Suppressor macrophage treated with lipopolysaccharide for 1 hour (primary cell): ENCODE measurements around the gene ZNF771.
A peak's percentile ranks its signal among the peaks of the same experiment; 100 is the strongest.
"Not testable (repeated sequence)": the region's sequence is repeated elsewhere in the genome, so short reads cannot be mapped to it uniquely, and the experiment has no call there.

Experiments used
- DNase-seq, 3 donors: peaks; one replicate each; pipeline ENCODE4 v3.0.0-alpha.2; 2020 to 2022

The ZNF771 gene

GRCh38 chr16:30438835-30439234, 31.4 kb downstream of the ZNF771 start:
- no peak for DNase-seq

GRCh38 chr16:30439720-30440348, 32.4 kb downstream of the ZNF771 start:
- peak; percentile 72 to 84 (median 84) for DNase-seq

GRCh38 chr16:30443631-30444030, 36.2 kb downstream of the ZNF771 start:
- peak; percentile 54 to 59 (median 57) for DNase-seq

- no peak for DNase-seq
Measured at GRCh38 chr16:30444231-30445148, 37.1 kb downstream of the ZNF771 start.

- DNase-seq = no peak
Measured at GRCh38 chr16:30445149-30445407, 37.7 kb downstream of the ZNF771 start.

- DNase-seq = peak; percentile 96 to 99 (median 98)
Measured at GRCh38 chr16:30445408-30446202, 38.2 kb downstream of the ZNF771 start, which contains the start of gene SEPHS2. Gene SEPHS2 (minus strand): TSS chr16:30445874. CDS start chr16:30445727, 147 bp downstream.

- DNase-seq = peak in 2 of 3 donors; percentile 26 to 32
Measured at GRCh38 chr16:30446203-30446595, 38.8 kb downstream of the ZNF771 start.

GRCh38 chr16:30447512-30448226, 40.3 kb downstream of the ZNF771 start:
- DNase-seq = no peak

- no peak for DNase-seq
Measured at GRCh38 chr16:30449116-30449435, 41.7 kb downstream of the ZNF771 start.

GRCh38 chr16:30452709-30453580, 45.5 kb downstream of the ZNF771 start:
- not testable (repeated sequence) for DNase-seq

GRCh38 chr16:30456302-30456701, 48.9 kb downstream of the ZNF771 start:
- DNase-seq = no peak

- DNase-seq = no peak
Measured at GRCh38 chr16:30457256-30457655, 49.9 kb downstream of the ZNF771 start.

GRCh38 chr16:30457743-30458560, 50.5 kb downstream of the ZNF771 start:
- no peak for DNase-seq

GRCh38 chr16:30458561-30459394, 51.4 kb downstream of the ZNF771 start:
- DNase-seq = peak; percentile 87 to 89 (median 89)

- no peak for DNase-seq
Measured at GRCh38 chr16:30459456-30459855, 52.0 kb downstream of the ZNF771 start.

- not testable (repeated sequence) for DNase-seq
Measured at GRCh38 chr16:30461426-30461825, 54.0 kb downstream of the ZNF771 start.

GRCh38 chr16:30464078-30464477, 56.7 kb downstream of the ZNF771 start:
- DNase-seq = no peak
